ENCODE results near the gene POLR2E.

Gene POLR2E

DNA sequence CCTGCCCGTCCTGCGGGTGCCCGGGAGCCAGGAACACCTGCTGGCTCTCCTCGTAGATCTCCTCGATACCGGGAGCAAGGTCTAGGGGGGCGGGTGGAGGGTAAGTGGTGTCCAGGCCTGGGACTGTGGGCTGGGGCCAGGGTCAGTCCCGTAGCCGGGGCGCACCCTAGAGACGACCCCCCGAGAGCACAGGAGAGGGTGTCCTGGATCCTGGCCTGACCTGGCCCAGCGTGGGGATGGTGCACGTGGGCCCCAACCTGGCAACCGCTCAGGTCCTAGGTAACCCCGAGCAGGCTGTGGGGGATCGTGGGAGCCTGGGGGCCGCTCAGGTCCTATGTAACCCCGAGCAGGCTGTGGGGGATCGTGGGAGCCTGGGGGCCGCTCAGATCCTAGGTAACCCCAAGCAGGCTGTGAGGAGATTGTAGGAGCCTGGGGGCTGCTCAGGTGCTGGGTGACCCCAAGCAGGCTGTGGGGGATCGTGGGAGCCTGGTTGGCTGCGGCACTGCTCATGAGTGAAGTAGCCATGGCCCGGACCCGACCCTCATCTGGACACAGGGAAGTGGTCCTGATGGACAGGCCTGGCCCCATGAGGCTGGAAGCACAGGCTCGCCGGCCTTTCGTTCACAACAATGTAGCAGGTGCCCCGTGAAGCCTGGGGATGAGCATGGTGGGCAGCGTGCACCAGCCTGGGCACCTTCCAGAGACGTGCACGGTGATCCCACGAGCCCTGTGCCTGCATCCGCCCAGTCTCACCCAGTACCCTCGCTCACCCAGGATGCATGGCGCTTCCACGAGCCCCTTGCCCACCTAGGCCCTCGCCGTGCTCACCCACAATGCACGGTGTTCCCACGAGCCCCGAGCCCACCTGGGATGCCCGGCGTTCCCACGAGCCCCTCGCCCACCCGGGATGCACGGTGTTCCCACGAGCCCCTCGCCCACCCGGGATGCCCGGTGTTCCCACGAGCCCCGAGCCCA lies 14.8 kb upstream of the POLR2E start:
- no peak for DNase-seq

DNA sequence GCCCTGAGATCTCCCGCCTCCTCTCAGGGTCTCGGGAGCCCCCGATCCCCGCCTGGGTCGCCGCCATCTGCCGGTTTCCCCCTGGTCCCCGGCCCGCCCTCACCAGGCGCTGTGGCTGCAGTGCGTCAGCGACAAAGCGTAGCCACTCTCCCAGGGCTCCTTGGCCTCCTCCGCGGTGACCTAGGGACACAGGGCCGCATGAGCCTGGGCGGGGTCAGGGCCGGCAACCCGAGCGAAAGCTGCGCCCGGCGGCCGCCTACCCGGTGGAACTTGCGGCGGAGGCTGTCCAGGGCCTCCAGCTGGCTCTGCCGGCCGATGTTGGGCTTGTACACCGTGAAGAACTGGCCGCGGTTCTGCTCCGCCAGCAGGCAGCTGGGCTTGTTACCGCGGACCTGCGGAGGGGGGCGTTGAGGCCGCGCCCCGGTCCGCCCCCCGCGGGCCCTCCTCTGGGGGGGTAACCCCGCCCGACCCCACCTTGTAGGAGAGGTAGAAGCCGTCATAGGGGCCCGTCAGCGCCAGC lies 13.9 kb upstream of the POLR2E start:
- DNase-seq: no peak

DNA sequence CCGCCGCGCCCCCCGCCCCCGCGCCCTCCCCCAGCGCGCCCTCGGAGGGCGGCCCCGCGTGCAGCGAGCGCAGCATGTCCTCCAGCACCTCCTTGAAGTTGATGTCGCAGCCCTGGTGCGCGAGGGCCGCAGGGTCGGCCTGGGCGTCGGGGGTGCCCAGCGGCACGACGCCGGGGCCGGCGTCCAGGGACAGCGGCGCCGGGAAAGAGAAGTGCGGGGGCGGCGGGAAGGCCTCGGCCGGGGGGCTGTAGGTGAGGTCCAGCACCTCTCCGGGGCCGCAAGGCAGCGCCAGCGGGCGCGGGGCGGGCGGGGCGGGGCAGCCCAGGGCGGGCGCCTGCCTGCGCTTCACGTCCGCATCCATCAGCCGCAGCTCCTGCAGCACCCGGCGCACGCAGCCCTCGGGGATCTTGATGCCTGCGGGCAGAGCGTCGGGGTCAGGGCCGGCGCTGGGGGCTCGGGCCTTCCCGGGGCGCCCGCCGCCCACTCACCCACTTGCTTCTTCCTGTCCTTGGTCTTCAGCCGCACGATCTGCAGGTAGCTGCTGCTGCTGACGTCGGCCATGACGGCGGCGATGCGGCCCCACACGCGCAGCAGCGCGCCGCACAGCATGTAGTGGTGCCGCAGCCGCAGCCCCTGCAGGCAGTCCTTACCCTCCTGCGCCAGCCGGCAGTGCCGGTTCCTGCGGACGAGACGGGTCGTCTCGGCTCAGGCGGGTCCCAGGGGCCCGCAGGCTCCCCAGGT lies 13.3 kb upstream of the POLR2E start:
- no peak for DNase-seq

DNA sequence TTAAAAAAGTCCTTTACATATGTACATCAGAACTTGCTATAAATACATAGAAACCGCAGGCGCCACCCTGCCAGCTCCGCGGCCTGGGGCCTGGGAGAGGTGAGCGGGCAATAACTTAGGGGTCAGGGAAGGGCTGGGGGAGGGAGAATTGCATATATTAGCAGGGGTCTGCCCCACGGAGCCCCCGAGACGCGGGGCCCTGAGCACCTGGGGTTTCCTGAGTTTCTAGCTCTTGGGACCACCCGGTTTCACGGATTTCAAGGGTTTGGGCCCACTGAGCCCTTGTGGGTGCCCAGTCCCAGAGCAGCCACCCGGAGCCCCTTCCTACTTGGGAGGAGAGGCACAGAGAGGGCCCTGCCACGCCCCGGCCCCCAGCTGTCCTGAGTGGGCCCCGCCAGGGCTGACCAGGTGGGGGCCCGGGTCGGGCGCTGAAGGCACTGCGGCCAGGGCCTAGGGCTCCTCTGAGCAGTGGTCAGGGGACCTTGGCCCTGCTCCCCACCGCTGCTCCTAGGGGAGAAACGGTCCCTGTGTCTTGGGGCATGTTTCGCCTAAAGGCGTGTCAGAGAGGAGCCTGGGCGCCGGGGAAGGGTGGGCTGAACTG lies 12.6 kb upstream of the POLR2E start:
- no peak for DNase-seq

DNA sequence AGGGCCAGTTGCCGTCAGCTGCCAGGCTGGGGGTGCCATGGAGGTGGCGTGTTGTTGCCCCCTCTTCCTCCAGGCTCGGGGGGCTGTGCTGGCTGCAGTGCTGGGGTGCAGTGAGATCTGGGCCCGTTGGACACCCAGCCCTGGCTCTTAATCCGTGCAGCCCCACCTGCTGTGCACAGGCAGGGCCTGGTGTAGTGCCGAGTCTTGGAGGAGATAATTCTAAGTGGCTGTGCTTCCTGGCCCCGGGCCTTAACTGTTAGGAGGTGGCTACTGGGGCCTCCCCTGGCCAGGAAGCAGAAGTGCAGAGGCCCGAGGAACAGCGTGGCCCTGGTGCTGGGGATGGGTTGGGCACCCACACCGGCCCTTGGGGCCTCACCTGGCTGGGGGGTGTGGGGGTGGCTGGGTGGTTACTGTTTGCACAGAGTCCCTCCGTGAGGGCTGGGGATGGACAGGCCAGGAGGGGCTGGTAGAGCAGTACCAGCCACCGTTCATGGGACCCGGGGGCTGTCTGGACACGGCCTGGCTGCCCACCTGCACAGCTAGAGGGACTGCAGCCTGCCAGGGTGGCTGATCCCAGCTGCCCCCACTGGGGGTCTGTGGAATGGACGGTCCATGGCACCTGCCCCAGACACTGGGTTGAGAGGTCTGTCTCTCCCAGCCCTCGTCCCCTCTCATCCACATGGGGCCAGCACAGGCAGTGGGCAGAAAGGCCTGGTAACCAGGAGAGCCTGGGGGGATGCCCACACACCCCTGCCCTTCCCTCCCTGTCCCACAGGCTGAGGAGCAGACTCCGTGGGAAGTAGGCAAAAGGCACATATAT lies 11.9 kb upstream of the POLR2E start:
- no peak for DNase-seq

DNA sequence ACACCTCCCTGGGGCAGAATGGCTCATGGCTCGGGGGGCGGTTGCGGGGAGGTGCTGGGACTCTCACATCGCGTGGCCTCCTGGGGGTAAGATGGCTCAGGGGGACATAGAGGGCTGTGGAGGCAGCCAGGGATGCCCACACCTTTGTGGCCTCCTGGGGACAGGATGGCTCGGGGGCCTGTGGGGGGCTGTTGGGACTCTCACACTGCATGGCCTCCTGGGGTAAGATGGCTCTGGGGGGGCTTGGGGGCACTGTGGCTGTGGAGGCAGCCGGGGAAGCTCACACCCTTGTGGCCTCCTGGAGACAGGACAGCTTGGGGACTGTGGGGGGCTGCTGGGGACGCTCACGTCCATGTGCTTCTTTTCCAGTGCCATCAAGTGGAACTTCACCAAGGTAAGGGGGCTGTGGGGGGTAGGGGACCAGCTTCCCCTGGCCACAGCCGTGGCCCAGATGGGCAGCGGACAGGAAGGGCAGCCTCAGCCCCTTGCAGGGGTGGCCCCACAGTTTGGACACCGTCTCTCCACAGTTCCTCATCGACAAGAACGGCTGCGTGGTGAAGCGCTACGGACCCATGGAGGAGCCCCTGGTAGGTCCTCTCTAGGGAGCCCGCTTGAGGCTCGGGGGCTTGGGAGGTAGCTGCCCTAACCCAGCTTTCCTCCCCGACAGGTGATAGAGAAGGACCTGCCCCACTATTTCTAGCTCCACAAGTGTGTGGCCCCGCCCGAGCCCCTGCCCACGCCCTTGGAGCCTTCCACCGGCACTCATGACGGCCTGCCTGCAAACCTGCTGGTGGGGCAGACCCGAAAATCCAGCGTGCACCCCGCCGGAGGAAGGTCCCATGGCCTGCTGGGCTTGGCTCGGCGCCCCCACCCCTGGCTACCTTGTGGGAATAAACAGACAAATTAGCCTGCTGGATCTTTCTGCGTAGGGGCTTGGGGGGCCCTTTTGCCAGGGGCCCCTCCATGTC lies 11.0 kb upstream of the POLR2E start:
- DNase-seq: no peak

DNA sequence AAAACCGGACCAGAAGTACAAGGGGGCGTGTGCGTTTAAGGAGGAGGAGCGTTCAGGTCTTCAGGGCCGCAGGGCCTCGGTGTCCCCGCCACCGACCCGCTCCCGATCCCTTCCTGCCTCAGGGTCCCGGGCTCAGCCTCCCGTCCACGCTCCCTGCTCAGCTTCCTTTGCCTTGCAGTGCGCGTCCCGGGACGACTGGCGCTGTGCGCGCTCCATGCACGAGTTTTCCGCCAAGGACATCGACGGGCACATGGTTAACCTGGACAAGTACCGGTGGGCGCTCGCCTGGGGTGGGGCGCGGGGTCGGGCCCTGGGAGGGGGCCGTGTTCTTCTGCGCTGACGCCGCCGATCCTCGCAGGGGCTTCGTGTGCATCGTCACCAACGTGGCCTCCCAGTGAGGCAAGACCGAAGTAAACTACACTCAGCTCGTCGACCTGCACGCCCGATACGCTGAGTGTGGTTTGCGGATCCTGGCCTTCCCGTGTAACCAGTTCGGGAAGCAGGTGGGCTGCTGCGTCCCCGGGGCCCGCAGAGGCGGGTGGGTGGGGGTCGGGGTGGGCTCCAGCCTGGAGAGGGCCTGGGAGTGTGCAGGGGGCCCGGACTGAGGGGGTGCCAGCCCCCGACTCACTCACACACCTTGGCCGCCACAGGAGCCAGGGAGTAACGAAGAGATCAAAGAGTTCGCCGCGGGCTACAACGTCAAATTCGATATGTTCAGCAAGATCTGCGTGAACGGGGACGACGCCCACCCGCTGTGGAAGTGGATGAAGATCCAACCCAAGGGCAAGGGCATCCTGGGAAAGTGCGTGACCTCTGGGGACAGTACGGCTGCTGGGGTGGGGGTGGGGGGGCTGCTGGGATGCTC lies 10.1 kb upstream of the POLR2E start:
- no peak for DNase-seq

DNA sequence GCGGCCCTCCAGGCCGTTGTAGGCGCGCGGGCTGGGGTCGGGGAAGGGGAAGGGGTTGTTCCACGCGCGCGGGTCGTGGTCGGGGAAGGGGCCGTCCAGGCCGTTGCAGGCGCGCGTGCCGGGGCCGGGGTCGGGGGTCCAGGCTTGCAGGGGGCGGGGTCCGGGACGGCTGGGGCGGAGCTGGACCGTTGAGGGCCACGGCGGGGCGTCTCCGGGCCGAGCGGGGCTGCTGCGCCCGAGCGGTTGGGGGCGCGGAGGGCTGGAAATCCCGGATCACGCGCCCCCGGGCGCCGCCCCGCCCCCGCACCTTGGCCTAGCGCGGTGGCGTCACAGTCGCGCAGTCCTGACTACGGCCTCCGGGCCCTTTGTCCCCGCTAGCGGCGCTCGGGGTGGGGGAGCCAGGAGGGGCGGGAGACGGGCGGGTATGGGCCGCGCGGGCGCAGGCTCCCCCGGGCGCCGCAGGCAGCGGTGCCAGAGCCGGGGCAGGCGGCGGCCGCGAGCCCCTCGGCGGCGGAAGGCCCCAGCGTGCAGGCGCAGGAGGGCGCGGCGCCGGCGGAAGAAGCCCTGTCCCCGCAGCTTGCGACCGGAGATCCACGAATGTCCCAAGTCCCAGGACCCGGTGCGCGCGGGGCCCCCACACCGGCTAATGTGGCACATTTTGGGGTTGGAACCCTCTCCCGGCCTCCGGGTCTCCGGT lies 9.3 kb upstream of the POLR2E start:
- peak; percentile 58 to 79 (median 68) for DNase-seq

DNA sequence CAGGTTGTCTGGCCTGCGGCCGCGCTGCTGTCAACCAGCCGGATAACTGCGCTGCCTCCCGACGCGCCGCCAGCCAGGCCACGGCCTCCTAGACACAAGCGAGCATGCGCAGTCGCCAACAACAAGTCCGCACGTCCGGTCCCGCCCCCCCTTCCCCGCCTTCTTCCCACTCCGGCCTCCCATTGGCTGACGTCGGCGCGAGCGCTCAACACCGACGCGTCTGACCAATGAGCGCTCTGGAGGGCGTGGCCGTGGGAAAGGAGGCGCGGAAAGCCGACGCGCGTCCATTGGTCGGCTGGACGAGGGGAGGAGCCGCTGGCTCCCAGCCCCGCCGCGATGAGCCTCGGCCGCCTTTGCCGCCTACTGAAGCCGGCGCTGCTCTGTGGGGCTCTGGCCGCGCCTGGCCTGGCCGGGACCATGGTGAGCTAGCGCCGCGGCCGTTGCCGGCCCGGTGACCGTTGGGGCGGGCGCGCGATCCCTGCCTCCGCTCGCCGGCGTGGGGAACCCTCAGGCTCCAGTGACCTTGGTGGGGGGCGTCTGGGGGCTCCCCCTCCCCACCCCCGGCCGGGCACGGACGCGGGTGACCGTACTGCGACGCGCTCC lies 8.6 kb upstream of the POLR2E start, which contains the start of gene GPX4:
GPX4 (plus strand) TSS at position 287 of the 603 bp plus-strand sequence; CDS start at position 337, 50 bp downstream.
- peak; percentile 98 to 100 (median 99) for DNase-seq

DNA sequence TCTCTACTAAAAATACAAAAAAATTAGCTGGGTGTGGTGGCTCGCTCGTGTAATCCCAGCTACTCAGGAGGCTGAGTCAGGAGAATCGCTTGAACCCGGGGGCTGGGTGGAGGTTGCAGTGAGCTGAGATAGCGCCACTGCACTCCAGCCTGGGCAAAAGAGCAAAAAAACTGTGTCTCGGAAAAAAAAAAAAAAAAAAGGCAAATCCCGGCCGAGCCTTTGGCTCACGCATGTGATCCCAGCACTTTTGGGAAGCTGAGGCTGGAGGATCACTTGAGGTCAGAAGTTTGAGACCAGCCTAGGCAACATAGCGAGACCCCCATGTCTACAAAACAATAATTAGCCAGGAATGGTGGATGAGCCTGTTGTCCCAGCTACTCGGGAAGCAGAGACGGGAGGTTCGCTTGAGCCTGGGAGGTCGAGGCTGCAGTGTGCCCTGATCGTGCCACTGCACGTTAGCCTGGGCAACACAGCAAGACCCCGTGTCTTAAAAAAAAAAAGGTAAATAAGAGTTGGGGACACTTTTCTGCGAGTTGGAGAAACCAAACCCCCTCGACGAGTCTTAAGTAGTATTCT lies 8.0 kb upstream of the POLR2E start:
- no peak for DNase-seq

DNA sequence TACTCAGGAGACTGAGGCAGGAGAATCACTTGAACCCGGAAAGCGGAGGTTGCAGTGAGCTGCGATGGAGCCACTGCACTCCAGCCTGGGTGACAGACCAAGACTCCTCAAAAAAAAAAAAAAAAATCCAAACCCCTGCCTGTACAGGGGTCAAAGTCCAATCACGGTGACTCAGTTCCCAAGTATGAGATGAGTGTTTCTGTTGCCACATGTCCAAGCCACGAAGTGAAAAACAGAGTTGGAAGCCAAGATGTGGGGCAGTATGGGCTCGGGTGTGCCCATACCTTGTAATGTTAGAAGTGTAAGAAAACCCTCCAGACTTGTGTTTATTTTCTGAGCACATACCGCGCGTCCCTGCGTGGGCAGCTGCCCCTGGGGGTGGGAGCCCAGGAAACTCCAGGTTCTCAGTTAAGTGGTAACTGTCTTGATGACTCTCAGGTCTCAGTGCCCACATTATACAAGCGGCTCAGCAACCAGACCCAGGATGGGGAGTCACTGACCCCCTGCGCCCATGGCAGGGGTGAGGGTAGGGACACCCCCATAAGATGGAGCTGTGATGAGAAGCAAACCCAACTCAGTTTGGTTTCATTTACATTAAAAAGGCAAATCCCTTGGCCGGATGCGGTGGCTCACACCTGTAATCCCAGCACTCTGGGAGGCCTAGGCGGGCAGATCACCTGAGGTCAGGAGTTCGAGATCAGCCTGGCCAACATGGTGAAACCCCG lies 7.4 kb upstream of the POLR2E start:
- DNase-seq: peak in 2 of 5 donors; percentile 8 to 77

DNA sequence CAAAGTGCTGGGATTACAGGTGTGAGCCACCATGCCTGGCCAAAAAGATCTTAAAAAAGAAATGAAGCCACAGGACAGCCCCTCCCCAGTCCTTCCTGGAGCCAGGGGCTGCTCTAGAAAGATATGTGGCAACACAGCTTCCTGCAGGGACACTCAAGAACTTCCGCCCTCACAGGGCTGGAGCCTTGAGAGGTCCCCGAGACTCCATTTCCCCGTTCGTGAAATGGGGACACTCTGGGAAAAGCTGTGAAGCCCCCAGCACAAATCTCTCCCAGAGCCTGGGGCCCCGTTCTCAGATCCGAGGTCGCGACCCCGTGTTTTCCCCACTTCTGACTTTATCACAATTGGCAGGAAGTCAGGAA lies 6.1 kb upstream of the POLR2E start:
- no peak for DNase-seq

DNA sequence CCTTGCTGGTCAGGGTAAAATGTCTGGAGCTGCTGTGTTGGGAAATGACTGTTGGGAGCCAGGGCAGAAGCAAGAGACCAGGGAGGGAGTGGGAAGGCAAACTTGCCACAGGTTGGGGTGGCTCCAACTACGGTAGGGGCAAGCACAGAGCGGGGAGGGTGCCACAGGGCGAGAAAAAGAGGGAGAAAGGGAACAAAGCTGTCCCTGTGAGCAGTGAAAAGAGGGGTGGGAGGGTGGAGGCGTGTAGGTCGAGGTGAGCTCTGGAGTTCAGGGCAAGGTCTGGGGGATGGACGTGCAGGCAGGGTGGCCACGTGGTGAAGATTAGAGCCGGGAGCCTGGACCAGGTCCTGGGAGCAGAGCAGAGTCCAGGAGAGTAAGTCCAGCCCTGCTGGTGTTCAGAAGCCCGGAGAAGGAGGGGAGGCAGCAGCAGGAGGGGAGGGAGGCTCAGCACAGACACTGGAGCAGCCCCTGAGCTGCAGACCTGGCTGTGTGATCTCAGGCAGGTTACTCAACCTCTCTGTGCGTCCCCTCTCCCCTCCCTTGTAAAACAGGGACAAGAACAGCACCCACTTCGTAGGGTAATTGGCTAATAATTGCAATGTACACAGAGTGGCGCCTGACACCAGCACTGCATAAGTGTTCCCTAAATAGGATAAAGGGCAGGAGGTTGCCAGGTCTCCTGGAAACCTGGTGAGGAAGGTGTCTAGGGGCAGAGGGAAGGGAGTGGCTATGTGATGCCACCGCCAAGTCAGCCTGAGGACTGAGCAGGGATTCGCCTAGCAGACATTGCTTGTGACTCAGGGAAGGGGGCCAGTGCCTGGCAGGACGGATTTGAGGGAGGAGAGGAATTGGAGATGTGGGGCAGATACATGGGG lies 3.2 kb upstream of the POLR2E start:
- no peak for DNase-seq

DNA sequence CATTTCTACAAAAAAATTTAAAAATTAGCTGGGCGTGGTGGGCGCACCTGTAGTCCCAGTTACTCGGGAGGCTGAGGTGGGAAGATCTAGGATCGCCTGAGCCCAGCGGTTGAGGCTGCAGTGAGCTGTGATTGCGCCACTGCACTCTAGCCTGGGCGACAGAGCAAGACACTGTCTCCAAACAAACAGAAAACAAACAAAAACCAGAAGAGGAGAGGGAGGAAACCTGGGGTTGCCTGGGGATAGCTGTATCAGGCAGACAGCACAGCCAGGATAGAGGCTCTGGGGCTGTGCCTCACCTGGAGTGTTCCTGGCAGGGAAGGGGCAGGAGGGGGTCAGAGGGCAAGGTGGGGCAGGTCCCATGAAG lies 2.6 kb upstream of the POLR2E start:
- no peak for DNase-seq

DNA sequence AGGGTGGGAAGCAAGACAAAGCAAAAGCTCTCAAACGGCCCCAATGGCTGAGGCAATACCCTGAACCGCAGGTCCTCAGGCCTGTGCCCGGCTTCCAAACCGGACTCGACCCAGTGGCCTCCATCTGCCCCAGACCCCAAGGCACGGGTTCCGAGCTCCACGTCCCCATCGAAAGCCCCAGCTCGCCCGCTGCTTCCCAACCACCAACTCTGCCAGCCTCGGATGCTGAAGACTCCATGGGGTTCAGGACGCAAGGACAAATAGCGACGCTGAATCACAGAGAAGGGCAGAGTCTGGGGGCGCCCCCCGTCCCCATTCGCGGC lies 559 bp downstream of the POLR2E start:
- no peak for DNase-seq

DNA sequence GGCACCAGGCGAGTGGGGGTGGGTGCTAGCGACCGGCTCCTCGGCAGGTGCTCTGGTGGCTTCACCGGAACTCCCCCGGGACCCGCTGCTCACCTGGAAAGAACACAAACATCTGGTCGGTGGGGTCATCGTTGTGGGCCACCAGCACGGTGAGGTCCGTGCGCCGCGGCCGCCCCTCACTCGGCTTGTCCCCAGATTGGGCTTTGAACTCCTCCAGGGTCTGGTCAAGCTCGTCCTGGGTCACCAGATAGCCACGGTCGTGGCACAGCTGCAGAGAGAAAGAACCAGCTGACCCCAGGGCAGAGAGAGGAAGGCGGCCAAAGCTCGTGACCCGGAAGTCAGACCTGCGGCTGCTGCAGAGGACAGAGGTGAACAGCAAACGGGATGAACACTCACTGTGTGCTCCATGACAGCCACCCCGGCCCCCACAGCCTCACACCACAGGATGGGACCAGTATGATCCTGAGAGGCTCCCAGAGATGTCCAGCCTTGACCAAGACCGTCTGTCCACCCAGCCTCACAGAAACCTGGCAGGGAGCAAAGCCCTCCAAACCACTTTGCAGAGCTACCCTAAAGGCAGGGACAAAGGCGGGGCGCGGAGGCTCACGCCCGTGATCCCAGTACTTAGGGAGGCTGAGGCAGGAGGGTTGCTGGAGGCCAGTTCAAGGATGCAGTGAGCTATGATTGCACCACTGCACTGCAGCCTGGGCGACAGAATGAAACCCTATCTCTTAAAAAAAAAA lies 1.2 kb downstream of the POLR2E start:
- no peak for DNase-seq

Data from T-helper 1 cell (primary cell).